CD4-positive, alpha-beta T cell treated with Interferon alpha-2 for 1 hour (primary cell): Measurements from ENCODE around the gene NCBP2L.

Experiments
- DNase-seq, 2 donors: peaks; one replicate each; pipeline ENCODE4 v3.0.0-alpha.2; 2020 to 2022

Gene NCBP2L

GRCh38 chrX:107777536-107777832, at the start of gene NCBP2L:
NCBP2L (plus strand) TSS chrX:107777733; CDS start chrX:107794221, 16,488 bp downstream.
- no peak for DNase-seq

GRCh38 chrX:107728371-107729099, 49.0 kb upstream of the NCBP2L start:
- DNase-seq: no peak

DNA sequence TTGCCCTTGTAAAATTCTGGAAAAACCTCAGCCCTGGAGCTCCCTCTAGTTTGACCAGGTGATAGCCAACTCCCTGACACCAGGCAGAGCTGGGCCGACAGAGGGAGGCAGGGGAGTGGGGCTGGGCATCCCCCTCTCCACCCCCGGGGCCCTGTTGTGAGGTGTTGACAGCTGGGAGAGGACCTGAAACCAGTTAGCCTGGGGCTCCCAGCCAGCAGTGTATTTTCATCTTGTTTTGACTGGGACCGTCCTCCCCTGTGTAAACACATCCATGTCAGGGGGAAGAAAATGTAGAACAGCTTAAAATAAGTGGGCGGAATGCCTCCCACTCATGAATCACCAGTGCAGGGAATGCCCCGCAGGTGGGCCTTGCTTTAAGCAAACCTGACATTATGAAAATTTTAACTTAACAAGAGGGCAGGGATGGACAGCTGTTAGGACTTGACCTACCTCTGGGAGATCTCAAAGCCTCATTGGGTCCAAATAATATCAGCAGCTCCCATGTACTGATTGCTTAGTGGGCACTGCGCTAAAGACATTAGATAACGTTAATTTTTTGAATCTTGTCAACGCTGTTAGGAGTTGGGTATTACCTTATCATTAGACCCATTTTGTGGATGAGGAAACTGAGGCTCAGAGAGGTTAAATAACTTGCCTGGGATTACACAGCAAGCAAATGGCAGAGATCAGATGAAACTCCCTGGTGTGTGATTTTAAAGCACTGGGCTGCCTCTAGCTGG, 47.8 kb upstream of the NCBP2L start:
- DNase-seq: no peak

DNA sequence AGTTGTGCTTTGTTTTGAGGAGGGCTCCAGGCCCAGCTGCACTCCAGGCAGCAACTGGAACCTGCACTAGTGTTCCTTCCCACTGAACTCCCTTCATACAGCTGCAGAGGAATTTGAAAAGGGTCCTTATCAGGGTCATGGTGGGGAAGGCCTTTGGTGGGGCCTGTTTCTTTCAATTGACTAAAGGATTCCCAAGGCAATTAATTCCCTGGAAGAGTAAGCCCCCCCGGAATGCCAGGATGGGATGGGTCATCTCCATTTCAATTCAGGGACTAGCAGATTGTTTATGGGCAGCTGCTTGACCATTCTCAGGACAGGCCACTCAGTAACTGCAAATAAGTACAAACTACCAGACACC, 47.3 kb upstream of the NCBP2L start:
- no peak for DNase-seq

DNA sequence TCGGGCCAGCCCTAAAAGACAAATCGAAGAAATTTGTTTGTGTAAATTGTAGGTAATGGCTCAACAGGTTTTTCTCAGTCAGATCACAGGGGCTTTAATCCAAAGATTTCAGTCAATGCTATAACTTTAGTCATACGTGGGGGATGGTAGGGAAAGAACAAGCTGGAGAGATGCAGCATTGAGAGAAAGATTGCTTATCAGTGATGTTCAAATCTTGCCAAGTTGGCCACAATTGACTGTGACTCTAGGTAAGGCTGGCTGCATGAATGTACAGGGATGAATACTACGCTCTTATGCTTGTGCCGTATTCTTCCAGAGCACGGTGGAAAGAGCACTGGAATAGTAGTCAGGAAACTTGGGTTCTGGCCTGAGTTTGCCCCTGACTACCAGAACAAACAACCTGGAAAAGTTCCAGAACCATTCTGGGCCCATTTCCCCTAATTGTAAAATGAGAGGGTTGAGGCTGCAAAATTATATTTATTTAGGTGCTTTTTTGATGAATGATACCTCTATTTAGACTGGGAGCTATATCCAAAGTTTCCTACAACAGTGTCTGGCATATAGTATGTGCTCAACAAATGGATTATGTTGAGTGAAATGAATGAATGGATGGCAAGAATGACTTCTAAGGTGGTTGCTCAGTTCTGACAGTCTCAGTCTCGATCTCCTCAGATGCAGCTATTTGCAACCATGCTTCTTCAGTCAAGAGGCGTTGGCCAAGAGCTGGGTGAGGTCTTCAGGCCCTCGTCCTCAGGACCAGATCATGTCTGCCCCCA, 46.4 kb upstream of the NCBP2L start:
- DNase-seq: no peak

DNA sequence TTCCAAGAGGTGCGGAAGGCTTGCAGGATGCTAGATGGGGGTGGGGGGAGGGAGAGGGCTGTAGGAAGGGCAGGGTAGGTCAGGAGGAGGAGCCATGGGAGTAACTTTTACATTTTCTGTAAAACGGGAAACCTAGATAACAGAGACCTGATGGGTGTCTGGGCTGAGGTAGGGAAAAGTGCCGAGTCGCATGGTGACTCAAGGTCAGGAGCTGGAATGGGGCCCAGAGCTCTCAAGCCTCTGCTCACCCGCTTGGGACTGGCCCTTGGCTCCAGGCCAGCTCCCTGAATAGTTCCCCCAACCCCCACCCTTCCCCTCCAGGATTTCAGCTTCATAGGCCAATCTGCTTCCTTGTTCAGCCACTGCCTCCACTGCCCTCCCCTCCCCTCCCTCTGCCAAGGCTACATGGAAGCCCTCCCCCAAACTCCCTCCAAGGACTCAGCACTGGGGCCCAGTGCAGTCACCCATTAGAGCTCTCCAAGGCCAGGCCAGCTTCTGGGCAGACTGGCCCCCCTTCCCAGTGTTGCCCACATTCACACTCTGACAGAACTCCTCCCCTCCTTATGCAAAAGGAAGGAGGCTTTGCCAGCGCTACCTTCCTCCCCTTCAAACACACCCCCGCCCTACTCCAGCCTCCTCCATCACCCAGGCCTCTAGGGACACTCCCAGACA, 45.6 kb upstream of the NCBP2L start:
- no peak for DNase-seq

- no peak for DNase-seq
Measured at GRCh38 chrX:107733686-107734085, 43.8 kb upstream of the NCBP2L start.

- no peak for DNase-seq
Measured at GRCh38 chrX:107734646-107735045, 42.9 kb upstream of the NCBP2L start.

DNA sequence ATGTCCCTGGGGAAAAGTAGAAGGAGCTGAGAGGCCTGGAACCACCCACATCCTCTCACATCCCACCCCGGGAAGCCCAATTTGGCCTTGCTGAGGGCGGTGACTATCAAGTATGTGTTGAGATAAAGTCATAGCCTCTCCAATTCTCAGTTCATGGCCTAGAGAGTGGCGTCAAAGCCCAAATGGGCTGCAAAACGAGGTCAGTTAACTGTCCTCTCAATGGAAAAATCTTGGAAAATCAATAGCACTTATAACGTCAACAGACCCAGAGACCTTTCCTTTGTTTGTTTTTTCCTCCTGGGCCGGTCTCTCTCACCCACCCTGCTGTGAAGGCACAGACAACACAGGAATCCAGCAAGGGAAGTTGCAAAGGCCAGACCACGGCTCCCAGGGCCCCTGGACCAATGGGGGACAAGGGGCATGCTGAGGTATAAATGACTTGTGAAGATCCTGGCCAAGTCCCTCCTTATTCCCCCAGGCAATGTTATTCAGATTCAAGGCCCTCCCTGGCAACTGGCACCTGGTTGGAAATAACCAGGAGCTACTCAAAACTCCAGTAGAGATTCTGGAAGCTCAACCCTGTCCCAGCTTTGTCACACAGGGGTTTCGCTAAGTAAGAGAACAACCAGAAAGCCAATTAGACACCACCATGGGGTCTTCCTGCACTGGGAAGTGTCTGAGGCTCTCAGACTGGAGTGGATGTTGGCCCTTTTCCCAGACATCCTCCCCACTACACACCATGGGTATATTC, 40.6 kb upstream of the NCBP2L start:
- DNase-seq: no peak

- DNase-seq: no peak
Measured at GRCh38 chrX:107738272-107738671, 39.3 kb upstream of the NCBP2L start.

- DNase-seq: no peak
Measured at GRCh38 chrX:107738768-107739167, 38.8 kb upstream of the NCBP2L start.

DNA sequence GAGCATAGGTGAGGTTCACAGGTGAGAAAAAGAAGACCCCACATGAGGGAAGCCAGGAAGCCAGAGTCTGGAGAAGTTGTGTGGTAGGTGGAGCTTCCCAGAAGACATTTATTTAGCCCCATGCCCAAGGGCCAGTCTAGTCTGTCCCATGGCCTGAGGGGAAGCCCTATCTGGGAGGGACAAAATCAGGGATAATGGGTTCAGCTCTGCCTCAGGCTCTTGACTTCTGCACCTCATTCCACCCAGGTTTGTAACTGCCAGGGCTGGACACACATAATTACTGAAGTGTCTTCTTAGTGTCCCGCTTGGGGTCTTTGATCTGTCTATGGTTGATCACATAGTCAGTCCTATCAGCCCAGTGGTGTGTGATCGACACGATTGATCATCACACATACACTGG, 38.0 kb upstream of the NCBP2L start:
- no peak for DNase-seq

GRCh38 chrX:107741404-107741790, 36.1 kb upstream of the NCBP2L start:
- peak in 1 of 2 donors; percentile 6 for DNase-seq

DNA sequence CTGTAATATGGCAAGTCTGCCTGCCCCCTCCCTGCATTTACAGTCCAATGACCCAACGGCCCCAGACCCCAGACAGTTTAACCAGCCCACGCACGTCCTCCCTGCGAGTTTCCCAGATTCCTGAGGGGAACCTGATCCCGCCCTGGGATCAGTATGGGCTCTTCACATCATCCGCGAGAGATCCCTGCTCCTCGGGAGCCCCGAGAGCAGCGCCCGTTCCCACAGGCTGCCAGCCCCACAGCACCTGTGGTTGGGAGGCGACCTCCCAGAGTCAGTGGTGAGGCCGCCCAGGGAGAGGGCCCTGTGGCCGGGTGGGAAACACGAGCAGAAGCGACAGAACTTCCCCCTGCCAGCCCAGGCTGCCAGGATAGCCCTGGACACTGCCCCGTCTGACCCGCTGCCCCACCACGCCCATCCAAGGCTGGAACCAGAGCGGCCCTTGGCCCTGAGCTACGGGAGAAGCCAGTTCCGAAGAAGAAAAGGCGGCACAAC, 34.8 kb upstream of the NCBP2L start:
- no peak for DNase-seq

GRCh38 chrX:107743995-107744394, 33.5 kb upstream of the NCBP2L start:
- DNase-seq: no peak

DNA sequence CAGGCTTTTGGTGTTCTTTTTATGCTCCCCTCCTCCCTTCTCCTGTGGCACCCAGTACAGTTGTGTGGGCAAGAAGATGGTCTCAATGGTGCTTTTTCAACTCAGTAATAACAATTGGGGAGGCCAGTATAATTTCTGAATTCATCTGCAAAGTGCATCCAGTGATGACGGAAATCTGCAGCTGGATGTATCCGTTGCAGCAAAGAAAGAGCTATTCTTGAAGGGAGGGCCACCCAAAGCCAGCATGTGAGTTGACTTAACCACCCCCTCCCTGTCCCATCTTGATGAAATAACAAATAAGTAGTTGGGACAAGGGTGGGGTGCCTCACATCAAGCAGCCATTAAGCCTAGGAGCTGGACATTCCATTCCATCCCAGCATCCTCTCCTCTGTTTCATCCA, 32.7 kb upstream of the NCBP2L start:
- DNase-seq: no peak

DNA sequence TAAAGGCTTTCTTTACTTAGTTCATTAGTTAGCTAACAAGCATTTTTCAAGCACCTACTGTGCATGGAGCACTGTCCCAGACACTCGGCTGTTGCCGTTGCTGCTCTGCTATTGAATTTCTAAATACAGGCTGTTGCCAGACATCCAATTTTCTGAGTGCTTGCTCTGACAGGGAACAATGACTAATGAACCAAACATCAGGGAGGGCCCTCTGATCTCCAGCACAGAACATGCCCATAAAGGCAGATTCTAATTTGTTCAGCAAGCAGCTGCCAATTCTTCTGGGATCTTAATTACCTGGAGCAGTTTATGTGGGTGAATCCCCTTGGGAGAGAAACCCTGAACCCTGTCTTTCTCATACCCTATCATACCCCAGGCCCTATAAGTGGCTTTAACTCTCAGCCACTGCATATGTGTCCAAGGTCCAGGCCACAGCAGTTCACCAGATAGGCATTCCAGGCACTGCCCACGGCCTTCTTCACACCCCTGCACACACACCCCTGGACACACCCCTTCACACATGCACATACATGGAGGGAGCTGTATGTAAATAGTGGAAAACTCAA, 29.9 kb upstream of the NCBP2L start:
- DNase-seq: no peak

DNA sequence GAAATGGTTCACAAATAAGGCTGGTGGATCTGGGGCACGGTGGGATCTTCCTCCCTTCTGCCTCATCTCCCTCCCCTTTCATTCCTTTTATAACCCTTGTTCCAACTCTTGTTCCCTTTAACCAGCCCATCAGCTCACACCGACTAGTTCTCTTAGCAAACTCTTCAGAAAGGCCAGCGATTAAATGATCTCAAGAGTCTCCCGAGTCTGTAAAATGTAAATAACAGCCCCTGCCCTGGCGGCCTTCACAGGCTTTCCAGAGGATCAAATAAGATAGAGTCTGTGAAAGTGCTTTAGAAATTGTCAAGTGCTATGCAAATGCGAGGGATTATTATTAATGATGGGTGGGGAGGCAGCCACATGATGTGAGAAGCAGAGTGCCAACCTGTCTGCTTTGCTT, 29.0 kb upstream of the NCBP2L start:
- DNase-seq: no peak

- no peak for DNase-seq
Measured at GRCh38 chrX:107750263-107750662, 27.3 kb upstream of the NCBP2L start.

GRCh38 chrX:107750861-107751445, 26.6 kb upstream of the NCBP2L start:
- DNase-seq: no peak

DNA sequence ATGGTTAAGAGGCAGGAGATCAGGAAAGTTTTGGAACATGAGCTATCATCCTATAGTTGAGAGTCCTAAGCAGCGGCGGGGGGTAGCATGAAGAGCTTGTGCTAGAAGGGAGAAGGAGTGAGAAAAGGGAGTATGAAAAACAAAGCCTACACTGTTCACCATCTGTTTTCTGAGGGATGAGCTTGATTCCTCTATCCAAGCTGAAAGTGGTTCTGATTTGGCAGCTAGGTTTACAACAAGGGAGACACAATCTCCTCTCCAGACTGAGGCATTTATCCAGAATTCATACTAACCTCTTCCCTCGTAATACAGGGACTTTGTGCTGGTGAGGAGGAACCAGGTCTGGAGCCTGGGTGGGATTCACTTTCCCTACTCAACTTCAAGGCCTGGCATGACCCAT, 25.5 kb upstream of the NCBP2L start:
- no peak for DNase-seq

DNA sequence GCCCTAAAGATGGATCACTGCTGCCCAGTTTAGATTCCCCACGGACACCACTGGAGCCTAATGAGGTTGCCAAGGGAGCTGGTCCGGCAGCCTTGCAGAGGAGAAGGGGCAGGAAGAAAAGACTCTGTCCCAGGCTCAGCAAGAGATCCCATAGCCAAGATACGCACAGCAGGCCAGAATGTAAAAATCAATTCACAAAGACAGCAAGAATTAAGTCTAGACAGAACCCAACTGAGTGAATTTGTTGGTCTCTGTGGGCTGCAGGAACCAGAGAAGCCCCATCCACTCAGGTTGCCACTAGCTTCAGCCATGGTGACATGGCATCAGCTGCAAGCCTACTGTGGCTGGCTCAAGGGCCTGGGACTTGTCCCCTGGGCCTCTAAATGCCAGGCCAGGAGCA, 24.8 kb upstream of the NCBP2L start:
- DNase-seq: no peak
